Adrenal gland (tissue), 12 donors: ENCODE results near the gene NUDT22. TPM values are rescaled to one million over a fixed set of nuclear protein-coding genes. Genes with fewer than 3 reads are reported as not detected.
A peak's percentile ranks its signal among the peaks of the same experiment; 100 is the strongest.

ENCODE experiments used
- DNase-seq, 7 donors: peaks; one replicate each; pipeline ENCODE4 v3.0.0-alpha.2; 2019 to 2020
- H3K27ac ChIP-seq, 5 donors: fragments of 200-600 bp; sonication (generic) in 4 of 5; 1 replicate in 3 of 5; 2 replicates in 2 of 5; pipeline versions ENCODE4 v1.5.1 to v1.8.0; 2016 to 2020; ENCODE audit warnings: mild to moderate bottlenecking in 1 of 5
- H3K27me3 ChIP-seq: fragments of 200-600 bp; 2 replicates; pipeline ENCODE4 v1.8.0; 2021
- H3K36me3 ChIP-seq, 2 donors: fragments of 200-600 bp; replicated peaks in 1 of 2; 1 replicate in 1 of 2; 2 replicates in 1 of 2; pipeline versions ENCODE4 v1.5.1 to v1.8.0; 2018 to 2022
- H3K4me1 ChIP-seq, 2 donors: fragments of 200-600 bp; replicated peaks in 1 of 2; 1 replicate in 1 of 2; 2 replicates in 1 of 2; pipeline versions ENCODE4 v1.5.1 to v1.8.0; 2018 to 2021
- H3K4me3 ChIP-seq, 4 donors: fragments of 200-600 bp; sonication (generic) in 3 of 4; one replicate each; pipeline ENCODE4 v1.5.1; 2016 to 2018
- H3K9me3 ChIP-seq, 3 donors: fragments of 200-600 bp; sonication (generic) in 1 of 3; replicated peaks in 1 of 3; 1 replicate in 2 of 3; 2 replicates in 1 of 3; pipeline versions ENCODE4 v1.5.1 to v1.8.0; 2016 to 2021
- POLR2A ChIP-seq, 2 donors: fragments of 450-650 bp; IDR thresholded peaks; one replicate each; pipeline ENCODE4 v1.6.1; 2017; ENCODE audit warnings: antibody characterized with exemption in 2 of 2, mild to moderate bottlenecking in 2 of 2, moderate library complexity in 1 of 2
- WGBS, 4 donors: extraction: QIAGEN DNeasy Blood & Tissue Kit in 2 of 4; methylation state at CpG; one replicate each; pipeline versions ENCODE4 v1.1.5 to v1.1.7; 2013 to 2017; 5-methylcytosine and 5-hydroxymethylcytosine counted together
- intact Hi-C, 2 donors: fragments of 100-400 bp; cut with DNase I; formaldehyde crosslinking; loops; one replicate each; pipeline versions ENCODE4 v1.14.1 to v1.15.0; 2022 to 2023
- polyA plus RNA-seq, 3 donors: library from polyadenylated mRNA; stranded (reverse); fragments of 200-250 nt in 2 of 3; fragments of 350-450 nt in 1 of 3; fragmentation: Illumina TruSeq in 1 of 3; extraction: RNeasy Lipid Tissue Mini Kit (QIAGEN cat#74804) in 1 of 3; gene quantifications; one replicate each; pipeline ENCODE4 v1.2.3, GENCODE V29; 2013 to 2014
- total RNA-seq, 9 donors: library from RNA; depleted of rRNA in 4 of 9; stranded (reverse); fragments of >200 nt in 4 of 9; fragments of 120-200 nt in 1 of 9; fragmentation: NEBNext Ultra II Directional in 1 of 9; extraction: Animal tissue kit (Norgen Biotek cat#: 25700) in 1 of 9; gene quantifications; one replicate each; pipeline versions ENCODE4 v1.1.0 to v1.2.4, GENCODE V29; 2013 to 2023
- TF ChIP-seq, protein P1 (sequence below), 6 experiments: fragments of 450-650 bp in 4 of 6; fragments of 200-600 bp in 2 of 6; sonication (generic) in 1 of 6; IDR thresholded peaks; 1 replicate in 5 of 6; 2 replicates in 1 of 6; pipeline versions ENCODE4 v1.5.1 to v1.8.0; 2016 to 2021; ENCODE audit warnings: antibody characterized with exemption in 6 of 6, mild to moderate bottlenecking in 2 of 6, moderate library complexity in 1 of 6
- donor health status: healthy with polysubstance abuse.
- donor health status: Bipolar disorder and iron deficiency.
- donor health status: DM: yes; HTN: yes; CAD: no.
- donor health status: DM: no; HTN: no; CAD: no.
- donor health status: DM: no; HTN: no; CAD: no.
- donor health status: DM: yes; HTN: yes; CAD: no.

The NUDT22 gene
- total and polyA plus RNA-seq, 12 donors: 19.5 to 190 (median 80.8) TPM

DNA sequence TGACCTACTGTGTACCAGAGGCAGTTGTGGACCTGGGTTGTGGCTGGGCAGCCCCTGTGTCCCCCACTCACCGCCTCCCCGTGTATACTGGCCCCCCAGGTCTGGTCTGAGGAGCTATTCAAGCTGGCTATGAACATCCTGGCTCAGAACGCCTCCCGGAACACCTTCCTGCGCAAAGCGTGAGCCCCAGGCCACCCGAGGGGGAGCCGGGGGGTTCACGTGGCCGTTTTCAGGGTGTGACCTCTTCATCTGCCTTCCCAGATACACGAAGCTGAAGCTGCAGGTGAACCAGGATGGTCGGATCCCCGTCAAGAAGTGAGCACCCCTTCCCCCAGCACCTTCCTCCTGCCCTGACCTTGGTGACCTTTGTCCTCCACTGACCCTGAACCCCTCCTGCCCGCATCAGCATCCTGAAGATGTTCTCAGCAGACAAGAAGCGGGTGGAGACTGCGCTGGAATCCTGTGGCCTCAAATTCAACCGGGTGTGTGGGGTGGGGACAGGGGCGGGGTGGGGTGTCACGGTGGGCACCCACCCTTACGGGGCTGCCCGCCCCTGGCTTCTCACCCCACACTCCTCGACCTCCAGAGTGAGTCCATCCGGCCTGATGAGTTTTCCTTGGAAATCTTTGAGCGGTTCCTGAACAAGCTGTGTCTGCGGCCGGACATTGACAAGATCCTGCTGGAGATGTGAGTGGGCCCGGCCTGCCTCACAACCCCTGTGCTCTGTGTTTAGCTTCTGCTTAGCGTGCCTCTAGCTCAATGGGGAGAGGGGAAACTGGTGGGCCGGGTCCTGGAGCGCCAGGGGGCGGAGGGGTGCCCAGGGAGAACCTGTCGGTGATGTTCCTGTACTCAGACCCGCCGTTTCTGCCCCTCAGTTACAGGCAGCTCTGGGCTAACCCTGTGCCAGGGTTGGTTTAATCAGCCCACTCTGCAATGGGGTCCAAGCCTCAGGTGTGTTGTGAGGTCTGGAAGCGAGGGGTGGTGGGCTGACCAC, 29.4 kb downstream of the NUDT22 start:
- intact Hi-C loops: no loop called here
- peaks cover 0 to 60% of the 10 kb centered on the region in 2 donors for H3K36me3 ChIP-seq
- WGBS, 4 donors: 85 to 92% (median 88%) methylated on average over 16 to 35 of the region's 35 CpGs
- TF ChIP-seq, protein P1, sequence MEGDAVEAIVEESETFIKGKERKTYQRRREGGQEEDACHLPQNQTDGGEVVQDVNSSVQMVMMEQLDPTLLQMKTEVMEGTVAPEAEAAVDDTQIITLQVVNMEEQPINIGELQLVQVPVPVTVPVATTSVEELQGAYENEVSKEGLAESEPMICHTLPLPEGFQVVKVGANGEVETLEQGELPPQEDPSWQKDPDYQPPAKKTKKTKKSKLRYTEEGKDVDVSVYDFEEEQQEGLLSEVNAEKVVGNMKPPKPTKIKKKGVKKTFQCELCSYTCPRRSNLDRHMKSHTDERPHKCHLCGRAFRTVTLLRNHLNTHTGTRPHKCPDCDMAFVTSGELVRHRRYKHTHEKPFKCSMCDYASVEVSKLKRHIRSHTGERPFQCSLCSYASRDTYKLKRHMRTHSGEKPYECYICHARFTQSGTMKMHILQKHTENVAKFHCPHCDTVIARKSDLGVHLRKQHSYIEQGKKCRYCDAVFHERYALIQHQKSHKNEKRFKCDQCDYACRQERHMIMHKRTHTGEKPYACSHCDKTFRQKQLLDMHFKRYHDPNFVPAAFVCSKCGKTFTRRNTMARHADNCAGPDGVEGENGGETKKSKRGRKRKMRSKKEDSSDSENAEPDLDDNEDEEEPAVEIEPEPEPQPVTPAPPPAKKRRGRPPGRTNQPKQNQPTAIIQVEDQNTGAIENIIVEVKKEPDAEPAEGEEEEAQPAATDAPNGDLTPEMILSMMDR (IDR thresholded peaks at IDR 0.05): no peak
- no peak for TF ChIP-seq POLR2A (IDR thresholded peaks at IDR 0.05)
- no peak overlapping the region for H3K27ac ChIP-seq
- H3K4me1 ChIP-seq: peaks cover 26 to 28% of the 10 kb centered on the region in 2 donors
- no peaks in the 10 kb centered on the region for H3K9me3 ChIP-seq
- H3K4me3 ChIP-seq: no peak overlapping the region
- DNase-seq: no peak
- H3K27me3 ChIP-seq: no peaks in the 10 kb centered on the region

DNA sequence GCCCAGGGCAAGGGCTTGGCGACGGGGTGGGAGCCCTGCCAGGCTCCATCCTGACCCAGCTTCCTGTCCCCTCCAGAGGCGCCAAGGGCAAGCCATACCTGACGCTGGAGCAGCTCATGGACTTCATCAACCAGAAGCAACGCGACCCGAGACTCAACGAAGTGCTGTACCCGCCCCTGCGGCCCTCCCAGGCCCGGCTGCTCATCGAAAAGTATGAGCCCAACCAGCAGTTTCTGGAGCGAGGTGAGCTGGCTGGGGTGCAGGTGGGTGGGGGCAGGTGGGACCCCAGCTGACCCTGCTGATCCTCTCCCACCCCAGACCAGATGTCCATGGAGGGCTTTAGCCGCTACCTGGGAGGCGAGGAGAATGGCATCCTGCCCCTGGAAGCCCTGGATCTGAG, 30.2 kb downstream of the NUDT22 start:
- H3K4me3 ChIP-seq: no peak overlapping the region
- TF ChIP-seq, protein P1 (IDR thresholded peaks at IDR 0.05): no peak
- no peak for TF ChIP-seq POLR2A (IDR thresholded peaks at IDR 0.05)
- WGBS, 4 donors: 84 to 100% (median 87%) methylated on average over 2 to 15 of the region's 15 CpGs
- H3K36me3 ChIP-seq: peaks cover 0 to 69% of the 10 kb centered on the region in 2 donors
- no peaks in the 10 kb centered on the region for H3K9me3 ChIP-seq
- H3K4me1 ChIP-seq: peaks cover 21% of the 10 kb centered on the region in 2 donors
- intact Hi-C loops: no loop called here
- H3K27me3 ChIP-seq: no peaks in the 10 kb centered on the region
- DNase-seq: no peak
- H3K27ac ChIP-seq: no peak overlapping the region

DNA sequence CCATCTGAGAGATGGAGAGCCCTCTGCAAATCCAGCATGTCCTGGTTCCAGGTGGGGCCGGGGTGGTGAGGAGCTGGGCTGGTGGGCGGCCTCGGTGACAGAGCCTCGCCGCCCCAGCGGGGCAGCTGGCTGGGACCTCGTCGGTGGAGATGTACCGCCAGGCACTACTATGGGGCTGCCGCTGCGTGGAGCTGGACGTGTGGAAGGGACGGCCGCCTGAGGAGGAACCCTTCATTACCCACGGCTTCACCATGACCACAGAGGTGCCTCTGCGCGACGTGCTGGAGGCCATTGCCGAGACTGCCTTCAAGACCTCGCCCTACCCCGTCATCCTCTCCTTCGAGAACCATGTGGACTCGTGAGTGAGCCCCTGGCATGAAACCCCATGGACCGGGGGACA, 32.3 kb downstream of the NUDT22 start:
- H3K27ac ChIP-seq: no peak overlapping the region
- no peaks in the 10 kb centered on the region for H3K27me3 ChIP-seq
- H3K4me3 ChIP-seq: no peak overlapping the region
- TF ChIP-seq, protein P1 (IDR thresholded peaks at IDR 0.05): no peak
- no peak for TF ChIP-seq POLR2A (IDR thresholded peaks at IDR 0.05)
- WGBS, 4 donors: 90 to 92% (median 90%) methylated on average over 15 to 24 of the region's 24 CpGs; no CpG with 5 or more reads in 1 of the 4 donors
- no peaks in the 10 kb centered on the region for H3K9me3 ChIP-seq
- peaks cover 6 to 7% of the 10 kb centered on the region in 2 donors for H3K4me1 ChIP-seq
- peaks cover 0 to 90% of the 10 kb centered on the region in 2 donors for H3K36me3 ChIP-seq
- intact Hi-C loops: no loop called here
- no peak for DNase-seq

DNA sequence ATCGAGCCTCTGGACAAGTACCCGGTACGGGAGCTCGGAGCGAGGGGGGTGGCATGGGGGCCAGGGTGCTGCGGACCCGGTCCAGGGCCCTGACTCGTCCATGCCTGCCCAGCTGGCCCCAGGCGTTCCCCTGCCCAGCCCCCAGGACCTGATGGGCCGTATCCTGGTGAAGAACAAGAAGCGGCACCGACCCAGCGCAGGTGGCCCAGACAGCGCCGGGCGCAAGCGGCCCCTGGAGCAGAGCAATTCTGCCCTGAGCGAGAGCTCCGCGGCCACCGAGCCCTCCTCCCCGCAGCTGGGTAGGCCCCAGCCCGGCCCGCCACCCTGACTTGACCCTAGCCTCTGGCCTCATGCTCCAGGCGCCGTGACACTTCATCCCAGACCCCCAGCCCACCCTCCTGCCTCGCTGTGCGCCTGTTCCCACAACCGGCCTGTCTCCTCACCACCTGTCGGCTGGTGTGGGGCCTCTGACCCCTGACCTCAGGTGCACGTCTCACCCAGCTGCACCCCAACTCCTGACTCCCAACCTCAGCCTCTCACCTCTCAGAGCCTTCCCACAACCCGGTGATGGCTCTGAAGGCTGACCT, 33.0 kb downstream of the NUDT22 start:
- Histone ChIP-seq H3K9me3 (no peaks in the 10 kb centered on the region), H3K4me1 (peaks cover 0 to under 1% of the 10 kb centered on the region in 2 donors), H3K4me3 (no peak overlapping the region), H3K27ac (no peak overlapping the region), H3K36me3 (peaks cover 0 to 97% of the 10 kb centered on the region in 2 donors), H3K27me3 (no peaks in the 10 kb centered on the region)
- intact Hi-C loops: no loop called here
- WGBS, 4 donors: 90 to 92% (median 92%) methylated on average over 10 to 32 of the region's 32 CpGs
- DNase-seq: peak in 1 of 7 donors; percentile 23
- no peak for TF ChIP-seq POLR2A (IDR thresholded peaks at IDR 0.05)
- TF ChIP-seq, protein P1 (IDR thresholded peaks at IDR 0.05): no peak
